Urinary bladder (tissue), 4 donors: ENCODE data around the gene ARPIN. TPM values are rescaled to one million over a fixed set of nuclear protein-coding genes. Genes with fewer than 3 reads are reported as not detected.
A peak's percentile ranks its signal among the peaks of the same experiment; 100 is the strongest.

Experiments used
- DNase-seq: peaks from one replicate; pipeline ENCODE4 v3.0.0-alpha.2; 2015; ENCODE audit errors: extremely low spot score
- H3K27ac ChIP-seq: one replicate; pipeline ENCODE4 v1.5.1; 2013; ENCODE audit warnings: low read depth, mild to moderate bottlenecking, moderate library complexity
- H3K36me3 ChIP-seq: one replicate; pipeline ENCODE4 v1.6.1; 2013; ENCODE audit warnings: mild to moderate bottlenecking, moderate library complexity; ENCODE audit not compliant: insufficient read depth
- H3K4me1 ChIP-seq: one replicate; pipeline ENCODE4 v1.6.1; 2013; ENCODE audit warnings: mild to moderate bottlenecking, moderate library complexity; ENCODE audit not compliant: insufficient read depth
- H3K4me3 ChIP-seq: one replicate; pipeline ENCODE4 v1.5.1; 2013; ENCODE audit warnings: low read depth, low read length
- WGBS: extraction: QIAGEN DNeasy Blood & Tissue Kit; methylation state at CpG from one replicate; pipeline ENCODE4 v1.1.7; 2013; 5-methylcytosine and 5-hydroxymethylcytosine counted together
- polyA plus RNA-seq: library from polyadenylated mRNA; stranded (reverse); fragments of 200-250 nt; gene quantifications from one replicate; pipeline ENCODE4 v1.2.3, GENCODE V29; 2013
- total RNA-seq: library from RNA; depleted of rRNA; stranded (reverse); fragments of >200 nt; gene quantifications from one replicate; pipeline ENCODE4 v1.2.3, GENCODE V29; 2014
- donor health status: healthy with polysubstance abuse.
- donor health status: healthy.

Gene ARPIN
- total and polyA plus RNA-seq, 2 donors = 17.5 to 18.9 TPM

GRCh38 chr15:89936051-89936785 is 23.5 kb upstream of the ARPIN start:
- 82% methylated on average over 8 of the region's 8 CpGs for WGBS
- Histone ChIP-seq H3K27ac (no peak overlapping the region), H3K36me3 (no peaks in the 10 kb centered on the region), H3K4me3 (no peak overlapping the region), H3K4me1 (no peaks in the 10 kb centered on the region)
- DNase-seq = no peak

GRCh38 chr15:89932880-89933279 is 20.1 kb upstream of the ARPIN start:
- H3K4me1 ChIP-seq = no peaks in the 10 kb centered on the region
- H3K36me3 ChIP-seq = no peaks in the 10 kb centered on the region
- H3K4me3 ChIP-seq = no peak overlapping the region
- no peak overlapping the region for H3K27ac ChIP-seq
- WGBS = 98% methylated on average over 3 of the region's 3 CpGs
- no peak for DNase-seq

- 43% methylated on average over 4 of the region's 4 CpGs for WGBS
- DNase-seq = no peak
- Histone ChIP-seq H3K36me3 (no peaks in the 10 kb centered on the region), H3K4me1 (no peaks in the 10 kb centered on the region), H3K4me3 (no peak overlapping the region), H3K27ac (no peak overlapping the region)
Measured at GRCh38 chr15:89928421-89928820, 15.7 kb upstream of the ARPIN start.

- no peaks in the 10 kb centered on the region for H3K36me3 ChIP-seq
- no peak for DNase-seq
- 77% methylated on average over 2 of the region's 2 CpGs for WGBS
- no peaks in the 10 kb centered on the region for H3K4me1 ChIP-seq
- no peak overlapping the region for H3K4me3 ChIP-seq
- H3K27ac ChIP-seq = no peak overlapping the region
Measured at GRCh38 chr15:89926158-89926557, 13.4 kb upstream of the ARPIN start.

GRCh38 chr15:89917442-89918101 is 4.8 kb upstream of the ARPIN start:
- 70% methylated on average over 4 of the region's 4 CpGs for WGBS
- H3K27ac ChIP-seq = no peak overlapping the region

GRCh38 chr15:89916660-89917059 is 3.9 kb upstream of the ARPIN start:
- DNase-seq = no peak
- Histone ChIP-seq H3K27ac (no peak overlapping the region), H3K36me3 (no peaks in the 10 kb centered on the region), H3K4me3 (no peak overlapping the region), H3K4me1 (no peaks in the 10 kb centered on the region)
- WGBS = 58% methylated on average over 3 of the region's 3 CpGs

More at GRCh38 chr15:89917442-89918101, 4.8 kb upstream of the ARPIN start:
- no peak for DNase-seq
- H3K4me3 ChIP-seq = no peak overlapping the region
- no peaks in the 10 kb centered on the region for H3K36me3 ChIP-seq
- no peaks in the 10 kb centered on the region for H3K4me1 ChIP-seq

GRCh38 chr15:89912145-89912673 is 543 bp downstream of the ARPIN start:
- no peak overlapping the region for H3K27ac ChIP-seq
- no peak for DNase-seq
- WGBS = 4% methylated on average over 36 of the region's 36 CpGs

GRCh38 chr15:89910891-89911626 is 1.7 kb downstream of the ARPIN start:
- no peak overlapping the region for H3K4me3 ChIP-seq
- no peaks in the 10 kb centered on the region for H3K36me3 ChIP-seq
- WGBS = 84% methylated on average over 6 of the region's 6 CpGs
- no peak for DNase-seq
- no peak overlapping the region for H3K27ac ChIP-seq
- no peaks in the 10 kb centered on the region for H3K4me1 ChIP-seq

More at GRCh38 chr15:89912145-89912673, 543 bp downstream of the ARPIN start:
- peak overlapping the region; percentile 92 for H3K4me3 ChIP-seq
- no peaks in the 10 kb centered on the region for H3K4me1 ChIP-seq
- H3K36me3 ChIP-seq = no peaks in the 10 kb centered on the region

GRCh38 chr15:89909611-89910010 is 3.1 kb downstream of the ARPIN start:
- Histone ChIP-seq H3K27ac (no peak overlapping the region), H3K4me1 (no peaks in the 10 kb centered on the region), H3K36me3 (no peaks in the 10 kb centered on the region), H3K4me3 (no peak overlapping the region)
- DNase-seq = no peak
- 41% methylated on average over 2 of the region's 2 CpGs for WGBS

- no peak for DNase-seq
- no peak overlapping the region for H3K4me3 ChIP-seq
- H3K36me3 ChIP-seq = no peaks in the 10 kb centered on the region
- H3K4me1 ChIP-seq = no peaks in the 10 kb centered on the region
- H3K27ac ChIP-seq = no peak overlapping the region
- WGBS = 90% methylated on average over 16 of the region's 16 CpGs
Measured at GRCh38 chr15:89908226-89908625, 4.5 kb downstream of the ARPIN start.

- H3K36me3 ChIP-seq = no peaks in the 10 kb centered on the region
- no peak for DNase-seq
- no peak overlapping the region for H3K27ac ChIP-seq
- 94% methylated on average over 7 of the region's 7 CpGs for WGBS
- H3K4me3 ChIP-seq = no peak overlapping the region
- no peaks in the 10 kb centered on the region for H3K4me1 ChIP-seq
Measured at GRCh38 chr15:89907289-89907688, 5.5 kb downstream of the ARPIN start.

- Histone ChIP-seq H3K4me3 (no peak overlapping the region), H3K27ac (no peak overlapping the region), H3K4me1 (no peaks in the 10 kb centered on the region), H3K36me3 (no peaks in the 10 kb centered on the region)
- DNase-seq = no peak
- 95% methylated on average over 5 of the region's 5 CpGs for WGBS
Measured at GRCh38 chr15:89905846-89906378, 6.8 kb downstream of the ARPIN start.

- Histone ChIP-seq H3K27ac (no peak overlapping the region), H3K36me3 (no peaks in the 10 kb centered on the region), H3K4me1 (no peaks in the 10 kb centered on the region), H3K4me3 (no peak overlapping the region)
- 94% methylated on average over 5 of the region's 5 CpGs for WGBS
- no peak for DNase-seq
Measured at GRCh38 chr15:89904519-89904918, 8.2 kb downstream of the ARPIN start.
